Stimulated activated CD4-positive, alpha-beta T cell treated with anti-CD3 and anti-CD28 coated beads, Interleukin-4, amount 100 ng/mL, for 24 hours (primary cell): ENCODE measurements around the gene AP3B1.

Source experiments
- DNase-seq: peaks from one replicate; pipeline ENCODE4 v3.0.0-alpha.2; 2020

AP3B1 gene, protein sequence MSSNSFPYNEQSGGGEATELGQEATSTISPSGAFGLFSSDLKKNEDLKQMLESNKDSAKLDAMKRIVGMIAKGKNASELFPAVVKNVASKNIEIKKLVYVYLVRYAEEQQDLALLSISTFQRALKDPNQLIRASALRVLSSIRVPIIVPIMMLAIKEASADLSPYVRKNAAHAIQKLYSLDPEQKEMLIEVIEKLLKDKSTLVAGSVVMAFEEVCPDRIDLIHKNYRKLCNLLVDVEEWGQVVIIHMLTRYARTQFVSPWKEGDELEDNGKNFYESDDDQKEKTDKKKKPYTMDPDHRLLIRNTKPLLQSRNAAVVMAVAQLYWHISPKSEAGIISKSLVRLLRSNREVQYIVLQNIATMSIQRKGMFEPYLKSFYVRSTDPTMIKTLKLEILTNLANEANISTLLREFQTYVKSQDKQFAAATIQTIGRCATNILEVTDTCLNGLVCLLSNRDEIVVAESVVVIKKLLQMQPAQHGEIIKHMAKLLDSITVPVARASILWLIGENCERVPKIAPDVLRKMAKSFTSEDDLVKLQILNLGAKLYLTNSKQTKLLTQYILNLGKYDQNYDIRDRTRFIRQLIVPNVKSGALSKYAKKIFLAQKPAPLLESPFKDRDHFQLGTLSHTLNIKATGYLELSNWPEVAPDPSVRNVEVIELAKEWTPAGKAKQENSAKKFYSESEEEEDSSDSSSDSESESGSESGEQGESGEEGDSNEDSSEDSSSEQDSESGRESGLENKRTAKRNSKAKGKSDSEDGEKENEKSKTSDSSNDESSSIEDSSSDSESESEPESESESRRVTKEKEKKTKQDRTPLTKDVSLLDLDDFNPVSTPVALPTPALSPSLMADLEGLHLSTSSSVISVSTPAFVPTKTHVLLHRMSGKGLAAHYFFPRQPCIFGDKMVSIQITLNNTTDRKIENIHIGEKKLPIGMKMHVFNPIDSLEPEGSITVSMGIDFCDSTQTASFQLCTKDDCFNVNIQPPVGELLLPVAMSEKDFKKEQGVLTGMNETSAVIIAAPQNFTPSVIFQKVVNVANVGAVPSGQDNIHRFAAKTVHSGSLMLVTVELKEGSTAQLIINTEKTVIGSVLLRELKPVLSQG

DNA sequence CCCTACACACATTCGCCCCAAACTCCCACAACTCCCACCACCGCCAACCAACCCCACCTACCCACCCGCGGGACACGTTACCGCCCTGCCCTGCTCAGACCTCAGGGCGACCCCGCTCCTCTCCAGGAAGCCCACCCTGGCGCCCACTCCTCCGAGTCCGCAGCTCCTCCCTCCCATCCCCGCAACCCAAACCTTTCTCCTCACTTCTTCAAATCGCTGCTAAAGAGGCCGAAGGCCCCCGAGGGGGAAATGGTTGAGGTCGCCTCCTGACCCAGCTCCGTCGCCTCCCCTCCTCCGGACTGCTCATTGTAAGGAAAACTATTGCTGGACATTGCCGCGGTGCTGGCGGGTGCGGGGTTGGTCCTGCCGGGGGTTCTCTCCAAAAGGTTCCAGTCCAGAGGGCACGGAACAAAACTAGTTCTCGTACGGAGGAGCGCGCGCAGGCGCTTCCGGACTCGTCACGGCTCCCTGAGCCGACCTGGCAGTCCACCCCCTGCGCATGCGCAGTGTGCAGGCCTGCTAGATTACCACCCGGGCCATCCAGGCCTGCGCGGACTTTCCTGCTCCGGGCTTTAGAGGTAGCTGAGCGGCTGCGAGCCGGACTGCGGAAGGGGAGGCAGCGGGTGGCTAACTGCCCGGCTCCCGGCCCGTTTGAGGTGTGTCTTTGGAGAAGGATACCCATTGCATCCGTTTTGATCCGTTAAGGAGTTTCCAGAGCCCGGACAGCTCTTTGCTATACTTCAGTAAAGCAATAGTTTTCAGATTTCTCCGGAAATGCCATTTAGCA is at the start of gene AP3B1:
TSS of gene AP3B1 (minus strand) at position 451 of the 787 bp plus-strand sequence. CDS start at position 332, 119 bp downstream.
- DNase-seq = peak; percentile 98

DNA sequence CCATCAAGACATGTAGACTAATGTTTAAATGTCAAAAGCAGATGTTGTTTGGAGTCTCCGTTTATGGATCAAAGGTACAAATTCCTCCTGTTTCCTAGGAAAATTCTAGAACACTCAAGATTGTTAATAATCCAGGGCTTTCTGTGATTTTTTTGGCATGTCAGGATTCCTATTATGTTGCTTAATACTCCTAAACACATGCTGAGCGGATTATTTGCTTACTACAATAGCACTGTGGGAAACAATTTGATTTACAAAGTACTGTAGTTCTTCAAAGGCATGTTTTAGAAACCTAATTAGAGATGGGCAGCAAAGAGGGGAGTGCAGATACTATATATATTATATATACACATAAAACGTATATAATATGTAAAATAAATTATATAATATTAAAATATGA is 46.9 kb upstream of the AP3B1 start:
- DNase-seq = no peak

DNA sequence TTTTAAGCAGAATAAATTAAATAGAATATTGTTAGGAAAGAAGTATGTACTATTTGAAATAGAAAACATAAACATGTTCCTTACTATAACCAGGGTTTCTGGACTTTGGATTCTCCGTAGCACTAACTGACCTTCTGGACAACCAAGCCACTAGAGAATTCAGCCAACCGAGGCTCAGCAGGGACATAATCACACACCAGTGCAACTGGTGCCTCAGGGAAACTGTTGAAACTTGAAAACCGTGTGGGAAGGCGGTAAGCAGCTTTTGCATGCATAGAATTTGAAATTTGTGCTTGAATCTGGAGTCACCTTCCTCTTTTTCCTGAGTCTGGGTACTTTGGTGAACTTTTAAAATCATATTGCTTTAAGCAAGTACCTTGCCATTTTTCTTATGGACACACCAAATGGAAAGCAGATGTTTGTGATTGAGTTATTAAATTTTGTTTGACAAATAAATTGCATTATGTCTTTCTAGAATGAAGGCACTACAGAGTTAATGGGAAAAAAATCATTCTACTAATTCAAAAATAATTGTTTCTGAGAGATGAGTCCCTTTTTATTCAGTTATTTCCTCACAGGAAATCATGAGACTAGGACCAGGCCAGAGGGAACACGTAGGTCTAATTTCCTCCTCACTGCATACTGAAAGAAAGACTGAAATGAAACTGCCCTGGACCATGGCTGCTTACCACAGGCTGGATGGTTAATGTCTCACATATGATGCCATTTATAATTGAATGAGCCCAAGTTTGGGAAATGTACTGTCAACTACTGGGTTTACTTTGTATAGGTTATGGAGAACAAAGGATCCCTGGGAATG is 45.3 kb upstream of the AP3B1 start:
- no peak for DNase-seq

DNA sequence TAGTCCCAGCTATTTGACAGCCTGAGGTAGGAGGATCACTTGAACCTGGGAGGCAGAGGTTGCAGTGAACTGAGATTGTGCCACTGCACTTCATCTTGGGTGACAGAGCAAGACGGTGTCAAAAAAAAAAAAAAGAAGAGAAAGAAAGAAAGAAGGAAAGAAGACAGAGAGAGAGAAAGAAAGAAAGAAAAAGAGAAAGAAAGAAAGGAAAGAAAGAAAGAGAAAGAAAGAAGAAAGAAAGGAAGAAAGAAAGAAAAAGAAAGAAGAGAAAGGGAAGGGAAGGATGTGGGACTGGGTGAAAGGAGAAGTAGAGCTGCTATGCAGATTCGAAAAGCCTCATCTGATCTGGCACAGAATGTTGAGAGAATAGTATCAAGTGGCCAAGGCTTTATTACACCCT is 42.2 kb upstream of the AP3B1 start:
- DNase-seq = no peak

DNA sequence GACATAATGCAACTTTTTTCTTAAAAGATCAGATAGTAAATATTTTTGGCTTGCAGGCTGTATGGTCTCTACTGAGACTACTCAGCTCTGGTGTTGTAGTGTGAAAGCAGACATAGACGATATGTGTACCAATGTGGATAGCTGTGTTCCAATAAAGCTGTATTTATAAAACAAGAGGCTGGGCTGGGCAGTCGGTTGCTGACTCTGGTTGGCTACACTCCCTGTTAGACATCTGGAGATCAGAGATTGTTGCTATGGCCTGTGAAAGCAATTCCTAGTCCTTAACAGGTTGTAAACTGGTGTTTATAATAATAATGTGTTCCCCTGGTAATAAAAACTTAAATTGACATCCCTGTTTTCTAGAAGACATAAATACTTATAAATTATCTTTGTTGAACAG is 41.5 kb upstream of the AP3B1 start:
- DNase-seq = no peak

DNA sequence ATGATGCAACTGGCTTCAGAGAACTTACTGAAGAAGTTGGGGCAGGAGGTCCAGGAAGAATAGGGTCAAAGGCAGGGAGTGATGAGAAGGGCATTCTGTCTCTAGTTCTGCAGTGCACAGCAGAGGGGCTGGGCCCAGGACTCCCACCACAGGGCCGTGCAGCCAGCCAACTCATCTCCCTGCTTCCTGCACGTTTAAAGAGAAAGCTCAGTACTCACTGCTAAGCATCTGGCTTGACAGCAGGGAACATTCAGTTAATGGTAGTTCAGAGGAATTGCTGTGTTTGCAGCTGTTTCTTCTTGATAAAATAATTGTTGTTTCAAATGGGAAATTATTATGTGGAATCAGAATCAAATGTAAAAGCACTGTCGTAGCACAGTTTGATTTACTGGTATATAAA is 40.3 kb upstream of the AP3B1 start:
- no peak for DNase-seq

DNA sequence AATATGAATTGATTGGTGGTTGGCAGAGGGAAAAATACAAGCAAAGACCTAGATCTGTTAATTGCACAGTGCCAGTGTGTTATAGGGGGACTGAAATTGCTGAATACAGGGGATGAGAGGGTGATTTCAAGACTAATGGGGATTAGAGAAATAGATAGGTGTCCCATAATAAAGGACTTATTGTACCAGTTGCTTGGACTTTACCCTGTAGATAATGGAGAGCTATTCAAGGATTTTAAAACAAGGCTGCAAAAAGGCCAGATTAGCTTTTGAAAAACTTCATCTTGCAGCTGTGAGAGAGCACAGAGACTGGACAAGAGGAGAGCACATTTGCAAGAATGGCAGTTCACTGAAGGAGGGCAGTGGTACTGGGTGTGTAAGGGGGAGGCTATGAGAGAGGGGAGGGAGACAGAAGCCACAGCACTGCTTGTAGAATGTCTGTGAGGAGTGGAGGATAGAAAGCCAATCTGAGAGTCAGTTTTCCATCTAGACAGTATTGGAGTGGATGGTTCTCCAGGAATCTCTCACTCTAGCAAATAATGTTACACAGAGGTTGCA is 37.1 kb upstream of the AP3B1 start:
- no peak for DNase-seq

DNA sequence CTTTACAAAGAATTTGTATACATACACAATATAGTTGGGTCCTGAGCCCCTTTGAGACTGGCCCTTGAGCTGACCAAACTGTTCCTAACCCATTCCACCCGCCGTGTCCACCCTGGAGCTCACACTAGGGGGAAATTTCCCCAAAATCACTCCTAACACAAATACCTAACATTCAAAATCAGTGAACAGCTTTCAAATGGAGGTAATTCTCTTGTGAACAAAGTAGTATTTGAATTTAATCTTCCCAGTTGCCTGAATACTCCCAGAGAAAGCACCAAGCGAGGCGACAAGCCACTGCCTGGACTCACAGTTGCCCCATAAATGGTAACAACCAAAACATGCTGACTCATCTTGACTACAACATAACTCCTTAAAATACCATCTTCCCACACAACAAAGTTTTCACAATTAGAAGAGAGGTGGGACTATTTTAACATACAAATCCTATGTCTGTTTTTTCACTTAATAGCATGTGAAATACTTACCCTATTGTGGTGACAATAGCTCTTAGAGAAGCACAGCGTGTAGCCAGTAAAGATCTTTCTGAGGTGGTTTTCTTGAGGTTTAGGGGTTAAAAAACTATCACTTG is 34.2 kb upstream of the AP3B1 start:
- DNase-seq = no peak

DNA sequence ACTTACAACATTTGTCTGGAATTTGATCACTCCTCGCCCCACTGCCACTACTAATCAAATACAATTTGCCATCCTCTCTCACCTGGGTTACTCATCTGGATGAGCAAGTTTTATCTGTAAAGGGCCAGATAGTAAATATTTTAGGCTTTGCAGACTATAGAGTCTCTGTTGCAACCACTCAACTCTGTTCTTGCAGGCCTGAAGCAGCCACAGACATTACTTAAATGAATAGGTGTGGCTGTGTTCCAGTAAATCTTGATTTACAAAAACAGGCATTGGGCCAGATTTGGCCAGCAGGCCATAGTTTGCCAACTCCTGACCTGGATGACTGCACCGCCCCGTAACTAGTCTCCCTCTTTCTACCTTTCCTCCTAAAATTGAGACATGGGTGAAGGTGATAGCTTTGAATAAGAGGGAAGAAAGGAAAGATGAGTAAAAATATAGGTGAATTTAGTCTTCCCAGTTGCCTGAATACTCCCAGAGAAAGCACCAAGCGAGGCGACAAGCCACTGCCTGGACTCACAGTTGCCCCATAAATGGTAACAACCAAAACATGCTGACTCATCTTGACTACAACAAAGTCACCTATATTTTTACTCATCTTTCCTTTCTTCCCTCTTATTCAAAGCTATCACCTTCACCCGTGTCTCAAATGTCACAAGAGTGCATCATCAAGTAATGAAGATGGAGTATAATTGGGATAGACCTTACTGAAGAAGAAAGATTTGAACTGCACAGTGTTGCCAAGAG is 33.4 kb upstream of the AP3B1 start:
- no peak for DNase-seq

DNA sequence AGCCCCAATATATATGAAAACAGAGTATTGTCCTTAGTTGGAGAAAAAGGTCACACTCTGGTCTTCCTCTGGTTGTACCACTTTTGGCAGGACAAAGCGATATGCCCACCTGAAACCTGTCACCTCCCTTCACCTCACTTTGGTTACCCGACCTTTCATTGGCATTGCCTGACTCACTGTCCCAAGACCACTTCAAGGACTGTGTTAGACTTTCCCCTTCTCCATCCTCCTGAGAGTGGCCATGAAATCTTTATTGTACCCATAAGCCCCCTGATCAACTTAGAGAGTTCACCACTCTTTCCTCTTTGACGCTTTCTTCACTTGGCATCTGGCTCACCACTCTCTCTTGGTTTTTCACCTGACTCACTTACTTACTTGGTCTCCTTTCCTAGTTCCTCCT is 32.4 kb upstream of the AP3B1 start:
- no peak for DNase-seq

DNA sequence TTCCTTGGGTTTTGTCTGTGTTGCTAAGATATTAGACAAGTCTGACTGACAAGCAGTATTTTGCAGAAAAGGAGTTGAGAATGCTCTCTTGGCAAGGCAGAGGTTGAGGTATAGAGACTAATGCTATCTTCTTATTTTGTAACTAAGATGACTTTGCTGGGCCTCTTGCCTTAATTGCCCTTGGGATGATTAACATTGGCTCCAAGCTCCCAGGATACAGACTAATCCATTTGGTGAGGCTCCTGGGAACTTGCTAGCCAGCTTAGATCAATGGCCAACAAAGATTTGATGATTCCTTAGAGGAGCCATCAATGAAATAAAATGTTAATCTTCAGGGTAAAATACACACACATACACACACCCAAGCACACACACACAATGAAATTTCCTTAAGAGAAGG is 28.7 kb upstream of the AP3B1 start:
- no peak for DNase-seq

DNA sequence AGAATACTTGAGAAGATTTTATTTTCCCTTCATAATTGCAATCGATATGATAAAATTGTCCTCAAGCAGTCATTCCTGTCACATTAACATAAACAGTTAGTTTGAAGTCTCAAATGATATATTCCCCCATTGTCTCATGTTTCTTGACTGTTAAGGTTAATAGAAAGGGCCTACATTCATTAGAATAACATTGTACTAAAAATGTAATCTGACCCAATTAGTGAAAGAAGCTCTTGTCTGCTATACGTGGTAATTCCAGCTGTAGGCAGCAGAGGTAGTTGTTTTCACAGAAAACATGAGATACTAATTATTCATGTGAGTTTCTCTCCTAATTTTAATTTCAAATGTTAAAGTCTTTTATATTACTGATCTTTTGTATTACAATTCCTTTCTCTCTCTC is 25.9 kb upstream of the AP3B1 start:
- no peak for DNase-seq

DNA sequence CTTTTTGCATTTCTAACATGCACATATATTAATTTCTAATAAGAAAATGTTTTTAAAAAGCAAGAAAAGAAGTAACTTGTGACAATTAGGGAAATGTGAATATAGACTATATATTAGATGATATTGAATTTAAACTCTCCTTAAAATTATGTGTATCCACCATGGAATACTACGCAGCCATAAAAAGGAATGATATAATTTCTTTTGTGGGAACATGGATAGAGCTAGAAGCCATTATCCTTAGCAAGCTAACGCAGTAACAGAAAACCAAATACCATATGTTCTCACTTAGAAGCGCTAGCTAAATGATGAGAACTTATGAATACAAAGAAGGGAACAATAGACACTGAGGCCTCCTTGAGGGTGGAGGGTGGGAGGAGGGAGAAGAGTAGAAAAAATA is 23.8 kb upstream of the AP3B1 start:
- DNase-seq = no peak

DNA sequence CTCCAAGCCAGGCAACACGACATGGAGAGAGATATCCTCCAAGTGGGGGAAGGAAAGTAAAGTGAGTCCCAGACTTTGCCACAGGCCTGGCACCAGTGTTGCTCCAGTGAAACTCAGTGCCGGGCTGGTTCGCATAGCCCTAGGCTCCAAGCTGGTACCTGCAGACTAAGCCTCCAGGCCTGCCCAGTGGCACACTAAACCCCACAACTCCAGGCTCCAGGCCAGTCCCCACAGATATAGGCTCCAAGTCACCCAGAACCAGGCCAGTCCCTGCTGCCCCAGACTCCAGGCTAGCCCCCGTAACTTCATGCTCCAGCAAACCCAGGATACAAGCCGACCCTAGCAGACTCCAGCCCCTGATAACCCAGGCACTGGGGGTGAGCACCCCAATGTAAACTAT is 23.0 kb upstream of the AP3B1 start:
- DNase-seq = no peak

DNA sequence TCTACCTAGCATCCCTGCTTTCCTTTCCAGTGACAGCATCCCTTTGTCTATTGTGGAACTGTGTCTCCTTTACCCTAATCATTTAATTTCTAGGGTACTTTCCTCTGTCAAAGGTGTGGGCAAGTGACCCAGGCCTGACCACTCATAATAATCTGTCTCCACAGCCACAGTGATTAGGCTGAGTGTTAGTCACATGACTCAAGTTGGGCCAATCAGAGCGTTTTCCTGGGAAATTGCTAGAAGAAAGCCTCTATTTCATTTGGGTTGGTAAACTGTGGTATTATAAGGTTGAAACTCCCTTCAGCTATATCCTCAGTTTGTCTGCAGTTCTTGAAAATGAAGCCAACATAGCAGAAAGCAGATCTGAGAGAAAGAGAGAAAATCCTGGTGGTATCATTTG is 14.2 kb upstream of the AP3B1 start:
- no peak for DNase-seq

DNA sequence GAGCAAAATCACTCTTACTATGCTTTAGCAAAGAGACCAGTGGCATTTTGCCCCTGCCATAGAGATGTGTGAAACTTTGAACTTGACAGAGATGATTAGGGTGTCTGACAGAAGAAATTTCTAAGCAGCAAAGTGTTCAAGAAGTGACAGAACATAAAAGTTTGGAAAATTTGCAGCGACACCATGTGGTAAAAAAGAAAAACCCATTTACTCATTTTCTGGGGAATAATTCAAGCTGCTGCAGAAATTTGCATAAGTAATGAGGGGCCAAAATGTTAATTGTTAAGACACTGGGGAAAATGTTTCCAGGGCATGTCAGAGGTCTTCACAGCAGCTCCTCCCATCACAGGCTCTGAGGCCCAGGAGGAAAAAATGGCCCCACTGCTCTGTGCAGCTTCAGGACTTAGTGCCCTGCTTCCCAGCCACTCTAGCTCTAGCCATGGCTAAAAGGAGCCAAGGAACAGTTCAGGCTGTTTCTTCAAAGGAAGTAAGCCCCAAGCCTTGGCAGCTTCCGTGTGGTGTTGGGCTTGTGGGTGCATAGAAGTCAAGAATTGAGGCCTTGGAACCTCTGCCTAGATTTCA is 6.1 kb upstream of the AP3B1 start:
- no peak for DNase-seq

DNA sequence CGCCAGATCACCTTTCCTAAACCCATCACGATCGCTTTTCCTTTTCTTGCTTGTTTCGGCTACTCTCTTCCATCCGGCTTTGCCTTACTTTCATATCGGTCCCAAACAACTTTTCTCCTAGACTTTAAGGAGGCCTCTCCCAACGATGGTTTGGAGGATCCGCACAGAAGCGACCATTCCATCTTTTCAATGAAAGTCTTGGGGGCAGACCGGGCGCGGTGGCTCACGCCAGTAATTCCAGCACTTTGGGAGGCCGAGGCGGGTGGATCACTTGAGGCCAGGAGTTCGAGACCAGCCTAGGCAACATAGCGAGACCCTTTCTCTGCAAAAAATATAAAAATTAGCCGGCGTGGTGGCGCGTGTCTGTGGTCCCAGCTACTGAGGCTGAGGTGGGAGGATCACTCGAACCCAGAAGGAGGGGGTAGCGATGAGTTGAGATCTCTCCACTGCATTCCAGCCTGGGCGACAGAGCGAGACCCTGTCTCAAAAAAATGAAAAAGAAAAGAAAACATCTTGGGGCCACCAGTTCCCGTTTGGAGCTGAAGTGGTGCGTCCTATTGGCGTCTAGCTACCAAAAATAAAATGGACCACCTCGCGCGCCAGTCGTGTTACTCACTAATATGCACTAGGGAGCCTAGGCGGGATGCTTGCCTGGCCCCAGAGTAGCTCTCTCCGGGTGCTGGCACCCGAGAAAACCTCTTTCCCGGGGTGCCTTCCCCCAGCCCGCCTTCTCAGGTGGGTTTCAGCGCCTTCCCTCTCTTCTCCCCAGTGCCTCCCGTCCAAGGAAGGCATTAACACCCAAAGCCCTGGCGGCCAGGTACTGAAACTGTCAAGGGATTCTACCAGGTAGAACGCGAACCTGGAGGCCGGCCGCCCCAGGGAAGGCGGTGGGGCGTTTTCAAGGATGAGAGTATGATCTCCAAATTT is 800 bp upstream of the AP3B1 start:
- peak; percentile 51 for DNase-seq

DNA sequence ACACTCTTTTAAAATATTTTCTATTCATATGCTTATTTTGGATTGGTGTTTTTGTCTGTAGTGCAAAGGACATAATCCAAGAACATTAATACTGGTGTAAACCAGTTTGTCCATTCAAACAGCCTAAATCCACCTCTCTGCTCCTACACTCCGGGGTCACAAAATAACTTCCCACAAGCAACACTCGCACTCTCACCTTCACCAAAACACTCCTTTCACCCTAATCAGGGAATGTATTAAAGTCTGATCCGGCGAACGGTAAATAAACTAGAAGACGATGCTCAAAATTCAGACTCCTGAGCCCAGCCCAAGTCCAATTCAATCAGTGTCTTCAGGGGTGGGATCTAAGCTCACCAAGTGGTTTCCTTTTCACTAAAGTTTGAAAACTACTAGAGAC is 649 bp downstream of the AP3B1 start:
- DNase-seq = no peak

DNA sequence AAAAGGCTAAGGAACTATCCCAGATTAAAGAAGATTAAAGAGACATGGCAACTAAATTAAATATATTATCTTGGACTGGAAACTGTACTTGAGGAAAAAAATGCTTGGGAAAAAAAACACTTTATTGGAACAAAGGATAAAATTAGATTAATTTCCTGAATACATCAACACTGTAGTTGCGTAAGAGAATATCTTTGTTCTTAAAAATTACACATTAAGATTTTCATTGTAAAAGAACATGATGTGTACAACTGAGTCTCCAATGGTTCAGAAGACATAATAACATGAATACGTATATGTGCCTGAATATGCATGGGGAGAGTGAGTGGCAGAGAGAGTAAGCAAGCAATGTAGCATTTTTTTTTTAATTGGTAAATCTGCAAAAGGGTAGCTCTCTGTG is 2.8 kb downstream of the AP3B1 start:
- no peak for DNase-seq
